Esophagus squamous epithelium (tissue), 4 donors: Measurements from ENCODE around the gene ZNF747.
A peak's percentile ranks its signal among the peaks of the same experiment; 100 is the strongest.

Experiments
- POLR2A ChIP-seq, 4 donors: fragments of 450-650 bp; IDR thresholded peaks; one replicate each; pipeline ENCODE4 v1.6.1; 2017; ENCODE audit warnings: antibody characterized with exemption in 4 of 4, mild to moderate bottlenecking in 4 of 4, moderate library complexity in 3 of 4
- TF ChIP-seq, protein P1 (sequence below), 6 experiments: fragments of 450-650 bp in 4 of 6; fragments of 200-600 bp in 2 of 6; sonication (generic) in 2 of 6; IDR thresholded peaks; one replicate each; pipeline ENCODE4 v1.5.1; 2016 to 2019; ENCODE audit warnings: antibody characterized with exemption in 6 of 6, mild to moderate bottlenecking in 4 of 6, moderate library complexity in 4 of 6

DNA sequence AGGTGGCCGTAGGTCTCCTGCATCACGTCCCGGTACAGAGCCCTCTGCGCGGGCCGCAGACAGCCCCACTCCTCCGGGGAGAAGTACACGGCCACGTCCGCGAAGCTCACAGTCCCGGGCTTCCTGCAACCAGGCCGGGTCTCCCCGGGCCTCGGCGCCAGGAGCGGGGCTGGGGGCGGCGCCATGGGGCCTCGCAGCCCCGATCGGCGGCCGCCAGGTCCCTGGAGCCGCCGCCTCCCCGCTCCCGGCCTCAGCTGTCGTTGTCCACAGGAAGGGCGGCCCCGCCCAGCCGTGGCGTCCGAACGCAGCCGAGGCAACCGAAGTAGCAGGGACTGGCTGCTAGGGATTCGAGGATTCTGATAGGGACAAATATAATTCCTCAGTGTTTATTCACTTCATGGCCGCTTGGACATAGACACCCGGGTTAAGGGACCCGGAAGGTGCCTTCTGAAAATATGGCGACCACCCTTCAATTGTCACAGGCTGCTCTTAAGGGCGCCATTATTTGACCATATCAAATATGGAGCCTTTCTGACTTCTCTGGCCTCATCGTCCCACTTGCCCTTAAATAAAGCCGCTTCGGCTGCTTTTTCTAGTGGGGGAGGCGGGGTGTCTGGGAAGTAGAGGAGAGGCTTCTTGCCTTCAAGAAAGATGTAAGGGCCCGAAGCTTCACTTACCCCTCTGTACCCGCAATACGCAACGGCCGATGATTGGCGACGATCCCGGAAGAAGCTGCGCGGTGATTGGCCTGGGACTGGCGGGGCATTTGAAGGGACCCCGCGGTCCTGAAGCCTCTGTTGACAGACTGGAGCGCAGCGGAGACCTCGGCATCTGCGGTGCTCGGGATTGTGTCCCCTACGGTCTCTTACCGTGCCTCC, 37.0 kb upstream of the ZNF747 start, which contains the start of gene ZNF688:
- TF ChIP-seq, protein P1, sequence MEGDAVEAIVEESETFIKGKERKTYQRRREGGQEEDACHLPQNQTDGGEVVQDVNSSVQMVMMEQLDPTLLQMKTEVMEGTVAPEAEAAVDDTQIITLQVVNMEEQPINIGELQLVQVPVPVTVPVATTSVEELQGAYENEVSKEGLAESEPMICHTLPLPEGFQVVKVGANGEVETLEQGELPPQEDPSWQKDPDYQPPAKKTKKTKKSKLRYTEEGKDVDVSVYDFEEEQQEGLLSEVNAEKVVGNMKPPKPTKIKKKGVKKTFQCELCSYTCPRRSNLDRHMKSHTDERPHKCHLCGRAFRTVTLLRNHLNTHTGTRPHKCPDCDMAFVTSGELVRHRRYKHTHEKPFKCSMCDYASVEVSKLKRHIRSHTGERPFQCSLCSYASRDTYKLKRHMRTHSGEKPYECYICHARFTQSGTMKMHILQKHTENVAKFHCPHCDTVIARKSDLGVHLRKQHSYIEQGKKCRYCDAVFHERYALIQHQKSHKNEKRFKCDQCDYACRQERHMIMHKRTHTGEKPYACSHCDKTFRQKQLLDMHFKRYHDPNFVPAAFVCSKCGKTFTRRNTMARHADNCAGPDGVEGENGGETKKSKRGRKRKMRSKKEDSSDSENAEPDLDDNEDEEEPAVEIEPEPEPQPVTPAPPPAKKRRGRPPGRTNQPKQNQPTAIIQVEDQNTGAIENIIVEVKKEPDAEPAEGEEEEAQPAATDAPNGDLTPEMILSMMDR (IDR thresholded peaks at IDR 0.05): peak in 3 of 6 experiments; percentile 4 to 24 (median 6)
- peak in 3 of 4 donors; percentile 12 to 65 (median 48) for TF ChIP-seq POLR2A (IDR thresholded peaks at IDR 0.05)
